OCI-LY7 (cell line): Measurements from ENCODE around the gene ZXDC. TPM values are rescaled to one million over a fixed set of nuclear protein-coding genes. Genes with fewer than 3 reads are reported as not detected.

Experiments used
- BruUV-seq: library from RNA; stranded (reverse); fragments of 400-500 nt; replicated peaks from 2 replicates; lab custom pipeline; 2021; lab: Mats Ljungman, UMichigan
- CTCF ChIA-PET: fragments of 300-600 bp; sonication (Branson Sonifier 250); formaldehyde crosslinking; loops from one replicate; lab custom pipeline; 2022; ENCODE audit warnings: antibody characterized with exemption; ENCODE audit not compliant: unreplicated experiment; lab: Charles Lee
- POLR2A ChIA-PET: fragments of 300-600 bp; sonication (Branson Sonifier 250); formaldehyde crosslinking; loops from one replicate; lab custom pipeline; 2022; ENCODE audit warnings: antibody characterized with exemption; lab: Charles Lee
- DNase-seq: peaks from one replicate; pipeline ENCODE4 v3.0.0-alpha.2; 2015; ENCODE audit warnings: low spot score
- H2AFZ ChIP-seq: fragments of 200-600 bp; sonication (generic), shearing (Covaris generic); 2 replicates; pipeline ENCODE4 v1.6.1; 2014; ENCODE audit warnings: mild to moderate bottlenecking, antibody characterized with exemption, low read length, moderate library complexity
- H3K27ac ChIP-seq: fragments of 200-600 bp; sonication (generic); 2 replicates; pipeline ENCODE4 v1.5.1; 2014; ENCODE audit warnings: mixed run types, low read depth, mild to moderate bottlenecking, moderate library complexity, low read length, inconsistent platforms; ENCODE audit not compliant: poor library complexity, severe bottlenecking
- H3K36me3 ChIP-seq: fragments of 200-600 bp; sonication (generic); 2 replicates; pipeline ENCODE4 v1.6.1; 2014; ENCODE audit warnings: mild to moderate bottlenecking, antibody characterized with exemption, low read length, moderate library complexity, mixed read lengths; ENCODE audit not compliant: insufficient read depth
- H3K4me1 ChIP-seq: fragments of 200-600 bp; sonication (generic); 2 replicates; pipeline ENCODE4 v1.5.1; 2014; ENCODE audit warnings: mild to moderate bottlenecking, low read length; ENCODE audit not compliant: insufficient read depth, poor library complexity, severe bottlenecking
- H3K4me2 ChIP-seq: fragments of 200-600 bp; sonication (generic); 2 replicates; pipeline ENCODE4 v1.6.1; 2014; ENCODE audit warnings: mild to moderate bottlenecking, low read length
- H3K4me3 ChIP-seq: fragments of 200-600 bp; sonication (generic); 2 replicates; pipeline ENCODE4 v1.5.1; 2014; ENCODE audit warnings: mild to moderate bottlenecking, low read depth, low read length; ENCODE audit not compliant: poor library complexity, severe bottlenecking
- H3K79me2 ChIP-seq: fragments of 200-600 bp; sonication (generic); 2 replicates; pipeline ENCODE4 v1.6.1; 2016; ENCODE audit warnings: low read depth, mild to moderate bottlenecking, low read length, moderate library complexity, mixed read lengths; ENCODE audit not compliant: insufficient read depth
- H3K9me2 ChIP-seq: fragments of 200-600 bp; sonication (generic); 2 replicates; pipeline ENCODE4 v1.6.1; 2016; ENCODE audit warnings: mild to moderate bottlenecking, low read length, mixed read lengths; ENCODE audit not compliant: insufficient read depth
- H3K9me3 ChIP-seq: fragments of 200-600 bp; sonication (generic); 2 replicates; pipeline ENCODE4 v1.6.1; 2014; ENCODE audit warnings: mild to moderate bottlenecking, mixed run types, low read length, mixed read lengths
- H4K20me1 ChIP-seq: fragments of 200-600 bp; sonication (generic); 2 replicates; pipeline ENCODE4 v1.6.1; 2014; ENCODE audit warnings: mild to moderate bottlenecking, antibody characterized with exemption, low read length, moderate library complexity, mixed read lengths; ENCODE audit not compliant: insufficient read depth
- EZH2phosphoT487 ChIP-seq: fragments of 200-600 bp; sonication (generic); IDR thresholded peaks from 2 replicates; pipeline ENCODE4 v1.6.1; 2018; ENCODE audit warnings: low read depth, borderline replicate concordance, mild to moderate bottlenecking, mixed run types, antibody characterized with exemption, low read length, moderate library complexity, mixed read lengths
- intact Hi-C: fragments of 100-400 bp; cut with micrococcal nuclease; formaldehyde crosslinking; loops from one replicate; pipeline ENCODE4 v1.10.0; 2022; ENCODE audit not compliant: unreplicated experiment
- total RNA-seq, 2 experiments: library from RNA; depleted of rRNA in 1 of 2; stranded (reverse); fragments of >200 nt in 1 of 2; shearing (Covaris generic) in 1 of 2; gene quantifications; 2 replicates each; pipeline ENCODE4 v1.2.3, GENCODE V29; 2014 to 2022
- TF ChIP-seq, protein P1 (sequence below): fragments of 200-600 bp; sonication (generic); conservative IDR thresholded peaks from 2 replicates; pipeline ENCODE4 v1.5.1; 2014; ENCODE audit warnings: mild to moderate bottlenecking, antibody characterized with exemption, low read length, moderate library complexity, mixed read lengths

Gene ZXDC
- total RNA-seq, 2 experiments from 2014 or later: 32.2 to 34.9 TPM

DNA sequence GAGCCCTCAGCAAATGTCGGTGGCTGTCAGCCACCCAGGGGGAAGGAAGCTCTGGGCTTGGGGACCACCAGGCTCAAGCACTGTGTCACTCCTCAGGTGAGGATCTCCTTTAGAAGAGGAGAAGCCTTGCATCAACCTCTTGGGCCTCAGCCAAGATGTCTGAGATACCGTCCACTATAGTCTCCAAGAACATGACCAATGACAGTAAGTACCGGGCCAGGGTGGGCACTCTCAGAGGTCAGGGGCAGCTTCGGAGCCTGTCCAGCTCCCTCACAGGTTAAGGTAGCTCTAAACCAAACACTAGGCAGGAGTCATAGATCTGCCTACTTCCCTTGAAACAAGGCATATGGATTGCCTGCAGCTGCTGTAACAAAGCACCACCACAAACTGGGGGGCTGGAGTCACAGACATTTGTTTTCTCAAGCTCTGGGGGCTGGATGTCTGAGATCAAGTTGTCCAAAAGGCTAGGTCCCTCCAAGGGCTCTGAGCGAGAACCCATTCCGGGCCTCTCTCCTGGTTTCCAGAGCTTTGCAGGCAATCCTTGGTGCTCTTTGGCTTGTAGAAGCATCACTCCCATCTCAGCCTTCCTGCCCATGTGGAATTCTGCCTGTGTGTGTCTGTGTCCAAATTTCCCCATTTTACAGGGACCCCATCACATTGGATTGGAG is 79.7 kb downstream of the ZXDC start:
- CTCF ChIA-PET: interaction anchor here (0.5 kb wide), 1 partner anchor 266 kb away, joined by 9 read pairs; no protein-coding TSS in a partner anchor
- DNase-seq: no peak
- intact Hi-C loops: no loop called here

DNA sequence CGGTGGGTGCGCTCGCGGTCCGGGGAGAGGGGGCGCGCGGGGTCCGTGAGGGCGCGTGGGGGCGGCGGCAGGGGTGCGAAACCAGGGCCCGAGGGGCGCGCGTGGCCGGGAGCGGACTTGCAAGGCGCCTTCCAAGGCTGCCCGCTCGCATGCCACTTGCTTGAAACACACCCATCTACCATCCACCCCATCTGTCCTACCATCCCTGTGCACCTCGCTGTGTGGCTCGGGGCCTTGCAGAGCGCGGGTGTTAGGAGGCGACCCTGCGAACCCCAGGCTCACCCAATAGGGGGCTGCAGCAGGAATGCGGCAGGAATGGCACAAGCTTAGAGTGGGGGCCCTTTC is 80.7 kb downstream of the ZXDC start:
- Histone ChIP-seq H3K4me3 (no peak overlapping the region), H4K20me1 (no peaks in the 10 kb centered on the region), H3K9me3 (no peaks in the 10 kb centered on the region), H3K4me2 (no peak overlapping the region), H3K9me2 (no peaks in the 10 kb centered on the region), H3K36me3 (no peaks in the 10 kb centered on the region), H2AFZ (no peak overlapping the region), H3K27ac (no peak overlapping the region), H3K4me1 (peaks cover 15% of the 10 kb centered on the region), H3K79me2 (no peaks in the 10 kb centered on the region)
- DNase-seq: no peak
- no TSS peak for BruUV-seq
- TF ChIP-seq EZH2phosphoT487: no peak
- TF ChIP-seq, protein P1, sequence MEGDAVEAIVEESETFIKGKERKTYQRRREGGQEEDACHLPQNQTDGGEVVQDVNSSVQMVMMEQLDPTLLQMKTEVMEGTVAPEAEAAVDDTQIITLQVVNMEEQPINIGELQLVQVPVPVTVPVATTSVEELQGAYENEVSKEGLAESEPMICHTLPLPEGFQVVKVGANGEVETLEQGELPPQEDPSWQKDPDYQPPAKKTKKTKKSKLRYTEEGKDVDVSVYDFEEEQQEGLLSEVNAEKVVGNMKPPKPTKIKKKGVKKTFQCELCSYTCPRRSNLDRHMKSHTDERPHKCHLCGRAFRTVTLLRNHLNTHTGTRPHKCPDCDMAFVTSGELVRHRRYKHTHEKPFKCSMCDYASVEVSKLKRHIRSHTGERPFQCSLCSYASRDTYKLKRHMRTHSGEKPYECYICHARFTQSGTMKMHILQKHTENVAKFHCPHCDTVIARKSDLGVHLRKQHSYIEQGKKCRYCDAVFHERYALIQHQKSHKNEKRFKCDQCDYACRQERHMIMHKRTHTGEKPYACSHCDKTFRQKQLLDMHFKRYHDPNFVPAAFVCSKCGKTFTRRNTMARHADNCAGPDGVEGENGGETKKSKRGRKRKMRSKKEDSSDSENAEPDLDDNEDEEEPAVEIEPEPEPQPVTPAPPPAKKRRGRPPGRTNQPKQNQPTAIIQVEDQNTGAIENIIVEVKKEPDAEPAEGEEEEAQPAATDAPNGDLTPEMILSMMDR: no peak
- intact Hi-C loops: no loop called here
- ChIA-PET CTCF (no interaction called here), POLR2A (no interaction called here)

More for the DNA sequence above, 79.7 kb downstream of the ZXDC start:
- BruUV-seq: no TSS peak
- Histone ChIP-seq H3K27ac (no peak overlapping the region), H4K20me1 (no peaks in the 10 kb centered on the region), H3K4me1 (peaks cover 11% of the 10 kb centered on the region), H3K9me3 (no peaks in the 10 kb centered on the region), H2AFZ (no peak overlapping the region), H3K4me3 (no peak overlapping the region), H3K79me2 (no peaks in the 10 kb centered on the region), H3K4me2 (no peak overlapping the region), H3K9me2 (no peaks in the 10 kb centered on the region), H3K36me3 (no peaks in the 10 kb centered on the region)
- POLR2A ChIA-PET: interaction anchor here (0.5 to 0.6 kb wide), 2 partner anchors 191 to 312 kb away, joined by 3 to 5 read pairs; partner anchors contain the start of gene SLC41A3
- no peak for TF ChIP-seq EZH2phosphoT487
- TF ChIP-seq, protein P1: no peak
